HepG2 (cell line): ENCODE results near the gene ELMOD3. TPM values are rescaled to one million over a fixed set of nuclear protein-coding genes. Genes with fewer than 3 reads are reported as not detected.

Source experiments
- BCL6 ChIP-seq: IDR thresholded peaks from 2 replicates; pipeline ENCODE4 v1.6.1; 2016; ENCODE audit warnings: missing genetic modification reagents, missing compliant biosample characterization
- CBFB ChIP-seq: sonication (generic); formaldehyde crosslinking; IDR thresholded peaks from 2 replicates; pipeline ENCODE4 v1.4.0; 2020; ENCODE audit warnings: missing genetic modification reagents
- FOSL1 ChIP-seq: sonication (generic); formaldehyde crosslinking; IDR thresholded peaks from 2 replicates; pipeline ENCODE4 v1.9.0; 2021; ENCODE audit warnings: missing genetic modification reagents, borderline replicate concordance
- HNRNPL ChIP-seq: fragments of 200-400 bp; formaldehyde crosslinking; IDR thresholded peaks from 2 replicates; pipeline ENCODE4 v1.6.1; 2017; ENCODE audit warnings: mild to moderate bottlenecking, low read depth, low read length
- JUN ChIP-seq: sonication (generic); formaldehyde crosslinking; IDR thresholded peaks from 2 replicates; pipeline ENCODE4 v1.4.0; 2020; ENCODE audit warnings: mild to moderate bottlenecking, missing genetic modification reagents
- SNAPC2 ChIP-seq: sonication (generic); formaldehyde crosslinking; IDR thresholded peaks from 2 replicates; pipeline ENCODE4 v1.8.1; 2022; ENCODE audit warnings: mild to moderate bottlenecking, missing genetic modification reagents
- SSRP1 ChIP-seq: IDR thresholded peaks from 2 replicates; pipeline ENCODE4 v1.6.1; 2016; ENCODE audit warnings: control low read depth
- ZFP36 ChIP-seq: fragments of 150-350 bp; IDR thresholded peaks from 2 replicates; pipeline ENCODE4 v1.6.1; 2018; ENCODE audit warnings: borderline replicate concordance, low read length, low read depth; ENCODE audit not compliant: partially characterized antibody
- ZHX2 ChIP-seq, 2 experiments: sonication (generic) in 1 of 2; formaldehyde crosslinking in 1 of 2; IDR thresholded peaks; 2 replicates each; pipeline versions ENCODE4 v1.6.1 to v1.9.0; 2014 to 2022; ENCODE audit warnings: antibody characterized with exemption in 1 of 2, borderline replicate concordance in 1 of 2, inconsistent platforms in 1 of 2, low read depth in 1 of 2, missing genetic modification reagents in 1 of 2
- ZIK1 ChIP-seq: sonication (generic); formaldehyde crosslinking; IDR thresholded peaks from 2 replicates; pipeline ENCODE4 v1.5.0; 2020; ENCODE audit warnings: mild to moderate bottlenecking, low read depth, missing genetic modification reagents, borderline replicate concordance
- ZNF224 ChIP-seq: sonication (generic); formaldehyde crosslinking; IDR thresholded peaks from 2 replicates; pipeline ENCODE4 v1.5.0; 2020; ENCODE audit warnings: mild to moderate bottlenecking, missing genetic modification reagents
- ZNF790 ChIP-seq: sonication (generic); formaldehyde crosslinking; IDR thresholded peaks from 2 replicates; pipeline ENCODE4 v1.8.0; 2022; ENCODE audit warnings: missing genetic modification reagents, mild to moderate bottlenecking, borderline replicate concordance
- polyA plus RNA-seq, 8 experiments: library from polyadenylated mRNA; depleted of rRNA in 3 of 8; stranded (reverse) in 7 of 8; unstranded in 1 of 8; fragments of >200 nt; fragmentation: Illumina TruSeq in 4 of 8; extraction: Trizol in 4 of 8; gene quantifications; 2 replicates each; pipeline versions ENCODE4 v1.2.1 to v1.2.3, GENCODE V29; 2011 to 2016; ENCODE audit warnings: low read depth in 4 of 8, missing spikeins in 1 of 8, mixed read lengths in 1 of 8; ENCODE audit not compliant: insufficient read depth in 1 of 8
- total RNA-seq, 5 experiments: library from RNA; depleted of rRNA; stranded (reverse); fragments of >200 nt; fragmentation: Illumina TruSeq; extraction: Trizol; gene quantifications; 2 replicates each; pipeline ENCODE4 v1.2.3, GENCODE V29; 2016; ENCODE audit warnings: low read depth in 1 of 5
- TF ChIP-seq, protein P1 (sequence below): sonication (generic); formaldehyde crosslinking; IDR thresholded peaks from 2 replicates; pipeline ENCODE4 v1.5.1; 2020; ENCODE audit warnings: mild to moderate bottlenecking, missing genetic modification reagents, moderate library complexity

The ELMOD3 gene
- total and polyA plus RNA-seq, 2 of the 13 experiments (the other 11 are each of a cell fraction or from before 2014, with no cell fraction given): 13.3 to 19.5 TPM

DNA sequence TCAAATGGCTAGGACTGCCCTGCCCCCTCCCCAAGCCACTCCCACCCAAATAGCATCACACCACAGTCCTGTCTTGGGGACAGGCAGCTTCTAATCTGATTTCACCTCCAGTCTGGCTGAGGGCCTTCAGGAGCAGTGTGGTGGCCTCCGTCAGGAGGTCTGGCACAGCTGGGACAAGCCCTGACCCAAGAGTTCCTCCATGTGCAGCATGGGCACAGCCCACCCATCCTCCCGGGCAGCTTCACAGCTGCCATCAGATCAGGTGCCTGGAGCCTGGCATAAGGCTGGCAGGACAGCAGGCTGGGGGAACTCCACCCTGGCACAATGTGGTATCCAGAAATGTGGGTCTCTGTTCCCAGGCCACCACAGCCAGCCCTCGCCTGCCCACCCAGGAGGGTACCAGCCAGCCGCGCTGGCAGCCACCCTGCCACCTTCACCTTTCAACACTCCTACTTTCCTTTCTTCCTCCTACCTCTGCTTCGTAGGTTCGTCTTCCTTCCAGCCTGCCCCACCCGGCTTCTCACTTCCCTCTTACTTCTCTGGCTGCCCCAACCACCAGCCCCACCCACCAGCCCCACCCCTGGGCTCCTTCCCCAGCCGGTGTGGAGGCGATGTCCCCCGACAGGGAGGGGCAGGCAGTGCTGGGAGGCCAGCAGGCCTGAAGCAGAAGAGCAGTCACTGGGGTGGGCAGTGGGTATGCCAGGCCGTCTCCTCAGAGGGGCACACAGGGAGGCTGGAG is 55.4 kb downstream of the ELMOD3 start, which contains the start of gene CAPG (continued):
- TF ChIP-seq SNAPC2 (CRISPR knock-in tag) (no peak), SSRP1 (CRISPR knock-in tag) (no peak), BCL6 (CRISPR knock-in tag) (no peak), JUN (no peak), ZNF224 (no peak), ZFP36 (no peak), ZNF790 (CRISPR knock-in tag) (no peak), HNRNPL (peak; percentile 60; the same call in 1 of the 2 replicates), CBFB (CRISPR knock-in tag) (no peak), FOSL1 (CRISPR knock-in tag) (no peak), ZIK1 (CRISPR knock-in tag) (no peak), ZHX2 (IDR thresholded peaks at IDR 0.05; ENCODE audit: low read depth) (no peak), ZHX2 (CRISPR knock-in tag; IDR thresholded peaks at IDR 0.05; ENCODE audit: borderline replicate concordance) (no peak)
- TF ChIP-seq, protein P1, sequence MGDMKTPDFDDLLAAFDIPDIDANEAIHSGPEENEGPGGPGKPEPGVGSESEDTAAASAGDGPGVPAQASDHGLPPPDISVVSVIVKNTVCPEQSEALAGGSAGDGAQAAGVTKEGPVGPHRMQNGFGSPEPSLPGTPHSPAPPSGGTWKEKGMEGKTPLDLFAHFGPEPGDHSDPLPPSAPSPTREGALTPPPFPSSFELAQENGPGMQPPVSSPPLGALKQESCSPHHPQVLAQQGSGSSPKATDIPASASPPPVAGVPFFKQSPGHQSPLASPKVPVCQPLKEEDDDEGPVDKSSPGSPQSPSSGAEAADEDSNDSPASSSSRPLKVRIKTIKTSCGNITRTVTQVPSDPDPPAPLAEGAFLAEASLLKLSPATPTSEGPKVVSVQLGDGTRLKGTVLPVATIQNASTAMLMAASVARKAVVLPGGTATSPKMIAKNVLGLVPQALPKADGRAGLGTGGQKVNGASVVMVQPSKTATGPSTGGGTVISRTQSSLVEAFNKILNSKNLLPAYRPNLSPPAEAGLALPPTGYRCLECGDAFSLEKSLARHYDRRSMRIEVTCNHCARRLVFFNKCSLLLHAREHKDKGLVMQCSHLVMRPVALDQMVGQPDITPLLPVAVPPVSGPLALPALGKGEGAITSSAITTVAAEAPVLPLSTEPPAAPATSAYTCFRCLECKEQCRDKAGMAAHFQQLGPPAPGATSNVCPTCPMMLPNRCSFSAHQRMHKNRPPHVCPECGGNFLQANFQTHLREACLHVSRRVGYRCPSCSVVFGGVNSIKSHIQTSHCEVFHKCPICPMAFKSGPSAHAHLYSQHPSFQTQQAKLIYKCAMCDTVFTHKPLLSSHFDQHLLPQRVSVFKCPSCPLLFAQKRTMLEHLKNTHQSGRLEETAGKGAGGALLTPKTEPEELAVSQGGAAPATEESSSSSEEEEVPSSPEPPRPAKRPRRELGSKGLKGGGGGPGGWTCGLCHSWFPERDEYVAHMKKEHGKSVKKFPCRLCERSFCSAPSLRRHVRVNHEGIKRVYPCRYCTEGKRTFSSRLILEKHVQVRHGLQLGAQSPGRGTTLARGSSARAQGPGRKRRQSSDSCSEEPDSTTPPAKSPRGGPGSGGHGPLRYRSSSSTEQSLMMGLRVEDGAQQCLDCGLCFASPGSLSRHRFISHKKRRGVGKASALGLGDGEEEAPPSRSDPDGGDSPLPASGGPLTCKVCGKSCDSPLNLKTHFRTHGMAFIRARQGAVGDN (CRISPR knock-in tag): 0 out of 2 replicates have a peak, but pooled peaks have one; percentile 7
- TF ChIP-seq, all 625 proteins: peak for 3
